HFFc6 (cell line): ENCODE results near the gene YIF1A. TPM values are rescaled to one million over a fixed set of nuclear protein-coding genes. Genes with fewer than 3 reads are reported as not detected.

Experiments
- DNase-seq: peaks from one replicate; pipeline ENCODE4 v3.0.0-alpha.2; 2018
- H3K27ac Mint-ChIP-seq: 2 replicates; pipeline ENCODE4 v1.8.0; 2020; ENCODE audit warnings: mild to moderate bottlenecking, mixed read lengths
- H3K27me3 Mint-ChIP-seq: 2 replicates; pipeline ENCODE4 v1.8.0; 2021; ENCODE audit warnings: mild to moderate bottlenecking, moderate library complexity, mixed read lengths; ENCODE audit not compliant: insufficient read depth
- H3K36me3 Mint-ChIP-seq: 2 replicates; pipeline ENCODE4 v1.8.0; 2021; ENCODE audit warnings: low read depth, mixed read lengths
- H3K4me1 Mint-ChIP-seq: 2 replicates; pipeline ENCODE4 v1.8.0; 2020; ENCODE audit warnings: low read depth, mixed read lengths
- H3K4me3 Mint-ChIP-seq: 2 replicates; pipeline ENCODE4 v1.8.0; 2020; ENCODE audit warnings: mild to moderate bottlenecking, moderate library complexity, mixed read lengths
- H3K9me3 Mint-ChIP-seq: 2 replicates; pipeline ENCODE4 v1.8.0; 2020; ENCODE audit warnings: mild to moderate bottlenecking, mixed read lengths
- total RNA-seq, 6 experiments: library from RNA; stranded (reverse); fragmentation: NEBNext Ultra II Directional; extraction: Animal tissue kit (Norgen Biotek cat#: 25700); gene quantifications; 2 replicates in 1 of 6; 3 replicates in 5 of 6; pipeline ENCODE4 v1.2.3, GENCODE V29; 2021
- TF ChIP-seq, protein P1 (sequence below): fragments of 200-600 bp; sonication (generic); IDR thresholded peaks from 2 replicates; pipeline ENCODE4 v1.5.0; 2021; ENCODE audit warnings: antibody characterized with exemption, mild to moderate bottlenecking

The YIF1A gene
- total RNA-seq, 6 experiments from 2014 or later, result 150 to 183 (median 153) TPM

DNA sequence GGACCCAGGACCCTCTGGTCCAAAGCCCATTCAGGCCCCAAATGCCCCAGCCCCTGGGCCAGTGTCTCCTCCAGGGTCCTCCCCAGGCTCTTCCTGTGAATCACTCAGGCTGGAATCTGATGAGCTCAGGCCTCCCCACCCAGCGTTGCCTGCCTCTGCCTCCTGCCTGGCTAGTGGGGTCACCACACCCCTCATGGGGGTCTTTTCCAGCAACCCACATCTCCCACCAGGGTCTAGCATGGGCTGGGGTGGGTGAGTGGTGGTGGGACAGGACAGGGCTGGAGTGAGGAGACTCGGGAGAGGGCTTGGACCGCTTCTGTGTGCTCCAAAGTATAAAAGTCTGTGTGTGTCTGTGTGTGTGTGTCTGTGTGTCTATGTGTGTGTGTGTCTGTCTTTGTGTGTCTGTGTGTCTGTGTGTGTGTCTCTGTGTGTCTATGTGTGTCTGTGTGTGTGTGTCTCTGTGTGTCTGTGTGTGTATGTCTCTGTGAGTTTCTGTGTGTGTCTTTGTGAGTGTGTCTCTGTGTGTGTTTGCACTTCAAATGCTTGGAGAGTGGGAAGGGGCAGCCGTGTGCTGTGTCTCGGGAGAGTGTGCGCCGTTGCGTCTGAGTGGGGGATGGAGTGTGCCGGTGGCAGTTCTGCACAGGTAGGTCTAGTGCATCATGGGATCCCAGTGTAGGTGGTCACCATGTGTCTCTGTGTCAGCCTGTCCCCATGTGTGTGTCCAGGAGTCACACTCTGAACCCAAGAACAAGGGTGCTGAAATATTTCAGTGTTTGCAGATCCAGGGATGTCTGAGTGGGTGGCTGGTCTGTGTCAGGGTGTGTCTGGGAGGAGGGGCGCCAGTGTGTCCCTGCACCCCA, 38.5 kb upstream of the YIF1A start:
- no peaks in the 10 kb centered on the region for H3K9me3 Mint-ChIP-seq
- H3K27me3 Mint-ChIP-seq, result peaks cover 13% of the 10 kb centered on the region
- H3K4me1 Mint-ChIP-seq, result peaks cover 53% of the 10 kb centered on the region
- H3K36me3 Mint-ChIP-seq, result no peaks in the 10 kb centered on the region
- DNase-seq, result peak; percentile 68
- peak overlapping the region; percentile 88 for H3K27ac Mint-ChIP-seq
- H3K4me3 Mint-ChIP-seq, result peak overlapping the region; percentile 44
- TF ChIP-seq, protein P1, sequence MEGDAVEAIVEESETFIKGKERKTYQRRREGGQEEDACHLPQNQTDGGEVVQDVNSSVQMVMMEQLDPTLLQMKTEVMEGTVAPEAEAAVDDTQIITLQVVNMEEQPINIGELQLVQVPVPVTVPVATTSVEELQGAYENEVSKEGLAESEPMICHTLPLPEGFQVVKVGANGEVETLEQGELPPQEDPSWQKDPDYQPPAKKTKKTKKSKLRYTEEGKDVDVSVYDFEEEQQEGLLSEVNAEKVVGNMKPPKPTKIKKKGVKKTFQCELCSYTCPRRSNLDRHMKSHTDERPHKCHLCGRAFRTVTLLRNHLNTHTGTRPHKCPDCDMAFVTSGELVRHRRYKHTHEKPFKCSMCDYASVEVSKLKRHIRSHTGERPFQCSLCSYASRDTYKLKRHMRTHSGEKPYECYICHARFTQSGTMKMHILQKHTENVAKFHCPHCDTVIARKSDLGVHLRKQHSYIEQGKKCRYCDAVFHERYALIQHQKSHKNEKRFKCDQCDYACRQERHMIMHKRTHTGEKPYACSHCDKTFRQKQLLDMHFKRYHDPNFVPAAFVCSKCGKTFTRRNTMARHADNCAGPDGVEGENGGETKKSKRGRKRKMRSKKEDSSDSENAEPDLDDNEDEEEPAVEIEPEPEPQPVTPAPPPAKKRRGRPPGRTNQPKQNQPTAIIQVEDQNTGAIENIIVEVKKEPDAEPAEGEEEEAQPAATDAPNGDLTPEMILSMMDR, result peak; percentile 19; the same call in 1 of the 2 replicates

DNA sequence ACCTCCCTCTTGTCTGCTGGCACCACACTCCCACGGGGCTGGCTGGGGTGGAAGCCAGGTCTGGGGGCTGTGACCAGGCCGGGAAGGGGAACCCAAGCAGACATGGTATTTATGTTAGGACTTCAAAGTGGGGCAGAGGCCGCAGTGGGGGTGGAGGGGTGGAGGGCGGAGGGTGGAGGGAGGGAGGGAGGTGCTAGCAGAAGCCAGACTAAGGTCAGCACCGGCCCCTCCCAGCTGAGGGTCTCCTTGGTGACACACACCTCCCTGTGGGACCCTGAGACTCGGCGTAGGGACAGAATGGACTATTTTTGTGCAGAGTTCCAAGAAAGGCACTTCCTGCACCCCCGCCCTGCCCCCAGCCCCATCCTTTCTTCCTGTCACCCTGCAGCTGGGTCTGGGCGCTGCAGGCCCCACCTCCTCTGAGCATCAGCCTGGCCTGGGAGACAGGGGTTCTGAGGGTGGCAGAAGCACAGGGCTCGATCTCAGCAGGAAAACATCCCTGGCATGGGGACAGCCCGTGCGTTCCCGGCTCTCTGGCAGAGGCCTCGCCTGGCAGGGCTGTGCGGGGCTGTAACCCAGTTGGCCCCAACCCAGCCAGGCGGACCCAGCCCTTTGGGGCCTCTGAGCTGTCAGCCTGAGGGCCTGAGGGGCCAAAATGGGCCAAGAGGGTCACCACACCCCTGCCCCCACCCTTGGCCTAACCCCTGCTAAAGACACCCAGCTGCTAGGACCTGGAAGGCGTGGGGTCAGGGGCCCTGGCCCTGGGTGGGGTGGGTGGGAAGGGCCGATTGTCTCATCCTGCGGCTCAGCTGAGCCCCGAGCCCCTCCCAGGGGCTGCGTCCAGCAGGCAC, 37.5 kb upstream of the YIF1A start:
- H3K36me3 Mint-ChIP-seq, result no peaks in the 10 kb centered on the region
- H3K4me3 Mint-ChIP-seq, result peak overlapping the region; percentile 50
- DNase-seq, result peak; percentile 54
- H3K27ac Mint-ChIP-seq, result peak overlapping the region; percentile 92
- peaks cover 53% of the 10 kb centered on the region for H3K4me1 Mint-ChIP-seq
- H3K9me3 Mint-ChIP-seq, result no peaks in the 10 kb centered on the region
- peaks cover 13% of the 10 kb centered on the region for H3K27me3 Mint-ChIP-seq
- TF ChIP-seq, protein P1, result no peak

DNA sequence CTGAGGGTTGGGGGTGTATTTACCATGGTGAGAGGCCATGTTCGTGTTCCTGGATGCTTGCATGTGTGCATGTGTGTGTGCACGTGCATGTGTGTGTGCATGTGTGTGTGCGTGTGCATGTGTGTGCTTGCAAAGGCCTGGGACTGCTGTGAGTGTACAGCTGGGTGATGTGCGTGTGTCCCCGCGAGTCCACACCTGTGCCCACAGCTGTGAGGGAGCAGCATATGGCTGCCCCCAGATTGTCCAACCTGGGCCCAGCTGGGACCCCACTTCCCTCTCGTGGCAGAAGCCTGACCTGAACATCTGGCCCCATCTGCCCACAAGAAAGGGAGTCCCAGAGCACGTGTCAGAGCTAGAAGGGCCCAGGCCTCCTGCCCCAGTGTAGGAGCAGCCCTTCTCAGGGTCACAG, 36.3 kb upstream of the YIF1A start:
- no peak for DNase-seq
- TF ChIP-seq, protein P1, result no peak
- peaks cover 2% of the 10 kb centered on the region for H3K9me3 Mint-ChIP-seq
- peaks cover 2% of the 10 kb centered on the region; the same call in 1 of the 2 replicates for H3K36me3 Mint-ChIP-seq
- H3K4me3 Mint-ChIP-seq, result no peak overlapping the region
- H3K27me3 Mint-ChIP-seq, result peaks cover 10% of the 10 kb centered on the region
- peaks cover 53% of the 10 kb centered on the region for H3K4me1 Mint-ChIP-seq
- H3K27ac Mint-ChIP-seq, result peak overlapping the region; percentile 27; the same call in 1 of the 2 replicates

DNA sequence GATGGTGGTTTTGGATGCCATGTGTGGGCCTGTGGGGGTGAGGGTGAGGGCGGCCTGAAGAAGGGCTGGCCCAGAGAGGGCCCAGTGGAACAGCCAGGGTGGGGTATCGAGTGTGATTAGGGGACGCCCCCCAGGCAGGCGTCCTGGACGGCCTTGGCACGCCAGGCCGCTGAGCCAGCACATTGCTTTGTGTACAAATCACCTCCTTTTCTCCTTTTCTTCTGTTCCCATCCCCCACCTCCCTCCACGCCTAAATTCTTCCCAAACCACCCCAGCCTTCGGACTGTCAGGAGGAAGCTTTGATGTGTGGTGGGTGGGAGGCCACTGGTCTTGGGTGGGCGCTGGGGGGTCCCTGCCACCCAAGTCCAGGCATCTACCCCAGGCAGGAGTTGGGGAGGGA, 35.7 kb upstream of the YIF1A start:
- H3K36me3 Mint-ChIP-seq, result peaks cover 7% of the 10 kb centered on the region; the same call in 1 of the 2 replicates
- peaks cover 53% of the 10 kb centered on the region for H3K4me1 Mint-ChIP-seq
- peak overlapping the region; percentile 70 for H3K27ac Mint-ChIP-seq
- no peak overlapping the region for H3K4me3 Mint-ChIP-seq
- DNase-seq, result no peak
- H3K9me3 Mint-ChIP-seq, result peaks cover 6% of the 10 kb centered on the region
- peaks cover 7% of the 10 kb centered on the region for H3K27me3 Mint-ChIP-seq
- TF ChIP-seq, protein P1, result no peak

DNA sequence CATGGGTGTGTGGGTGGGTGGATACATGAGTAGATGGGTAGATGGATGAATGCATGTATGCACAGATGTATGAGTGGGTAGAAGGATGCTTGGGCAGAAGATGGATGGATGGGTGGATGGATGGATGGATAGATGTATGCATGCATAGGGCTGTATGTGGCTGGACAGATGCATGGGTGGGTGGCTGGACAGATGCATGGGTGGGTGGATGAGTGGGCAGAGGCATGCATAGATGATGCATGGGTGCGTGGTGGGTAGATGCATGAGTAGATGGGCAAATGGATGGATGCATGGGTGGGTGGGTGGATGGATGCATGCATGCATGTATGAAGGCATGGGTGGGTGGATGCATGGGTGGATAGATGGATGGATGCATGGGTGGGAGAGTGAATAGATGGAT, 34.7 kb upstream of the YIF1A start:
- Mint-ChIP-seq H3K27ac (no peak overlapping the region), H3K4me3 (no peak overlapping the region), H3K27me3 (no peaks in the 10 kb centered on the region; the same call in none of the 2 replicates), H3K36me3 (peaks cover 7% of the 10 kb centered on the region; the same call in 1 of the 2 replicates), H3K9me3 (peaks cover 9% of the 10 kb centered on the region), H3K4me1 (peaks cover 55% of the 10 kb centered on the region)
- no peak for DNase-seq
- TF ChIP-seq, protein P1, result no peak
